ENCODE measurements around the gene RAD51C.
"Not testable (repeated sequence)": the region's sequence is repeated elsewhere in the genome, so short reads cannot be mapped to it uniquely, and the experiment has no call there.

RAD51C gene

GRCh38 chr17:58684003-58684402, 8.4 kb upstream of the RAD51C start:
- DNase-seq (ENCODE audit: low read depth in 3 of 3): no peak

- not testable (repeated sequence) for DNase-seq (ENCODE audit: low read depth in 3 of 3)
These were observed 7.9 kb upstream of the RAD51C start for GRCh38 chr17:58684462-58684861.

- DNase-seq (ENCODE audit: low read depth in 3 of 3): no peak
These were observed 5.4 kb upstream of the RAD51C start for GRCh38 chr17:58686980-58687379.

GRCh38 chr17:58688521-58688920, 3.9 kb upstream of the RAD51C start:
- DNase-seq (ENCODE audit: low read depth in 3 of 3): no peak

- DNase-seq (ENCODE audit: low read depth in 3 of 3): not testable (repeated sequence)
These were observed 2.4 kb upstream of the RAD51C start for GRCh38 chr17:58690033-58690432.

GRCh38 chr17:58691701-58692238, 632 bp upstream of the RAD51C start, which contains the start of gene TEX14:
TEX14 (minus strand) TSS chr17:58692045; CDS start chr17:58652001, 40,044 bp downstream.
- DNase-seq (ENCODE audit: low read depth in 3 of 3): no peak

- no peak for DNase-seq (ENCODE audit: low read depth in 3 of 3)
These were observed 806 bp downstream of the RAD51C start for GRCh38 chr17:58693208-58693607.

GRCh38 chr17:58693751-58694150, 1.3 kb downstream of the RAD51C start:
- no peak for DNase-seq (ENCODE audit: low read depth in 3 of 3)

GRCh38 chr17:58694302-58694701, 1.9 kb downstream of the RAD51C start:
- no peak for DNase-seq (ENCODE audit: low read depth in 3 of 3)

- DNase-seq (ENCODE audit: low read depth in 3 of 3): no peak
These were observed 2.4 kb downstream of the RAD51C start for GRCh38 chr17:58694826-58695225.

GRCh38 chr17:58699771-58700170, 7.4 kb downstream of the RAD51C start:
- no peak for DNase-seq (ENCODE audit: low read depth in 3 of 3)

- DNase-seq (ENCODE audit: low read depth in 3 of 3): no peak
These were observed 9.7 kb downstream of the RAD51C start for GRCh38 chr17:58702045-58702476.

GRCh38 chr17:58702708-58703107, 10.3 kb downstream of the RAD51C start:
- no peak for DNase-seq (ENCODE audit: low read depth in 3 of 3)

- no peak for DNase-seq (ENCODE audit: low read depth in 3 of 3)
These were observed 10.9 kb downstream of the RAD51C start for GRCh38 chr17:58703137-58703915.

GRCh38 chr17:58703916-58704286, 11.5 kb downstream of the RAD51C start:
- no peak for DNase-seq (ENCODE audit: low read depth in 3 of 3)

GRCh38 chr17:58706351-58707140, 14.1 kb downstream of the RAD51C start:
- DNase-seq (ENCODE audit: low read depth in 3 of 3): no peak

GRCh38 chr17:58710948-58711552, 18.6 kb downstream of the RAD51C start:
- DNase-seq (ENCODE audit: low read depth in 3 of 3): peak in 2 of 3 experiments; percentile 8 to 24

GRCh38 chr17:58722274-58722673, 29.9 kb downstream of the RAD51C start:
- DNase-seq (ENCODE audit: low read depth in 3 of 3): no peak

GRCh38 chr17:58722696-58723095, 30.3 kb downstream of the RAD51C start:
- DNase-seq (ENCODE audit: low read depth in 3 of 3): no peak

- DNase-seq (ENCODE audit: low read depth in 3 of 3): no peak
These were observed 36.4 kb downstream of the RAD51C start for GRCh38 chr17:58728798-58729197.

- DNase-seq (ENCODE audit: low read depth in 3 of 3): no peak
These were observed 38.5 kb downstream of the RAD51C start for GRCh38 chr17:58730937-58731336.

GRCh38 chr17:58734040-58734439, 41.6 kb downstream of the RAD51C start:
- DNase-seq (ENCODE audit: low read depth in 3 of 3): no peak

All from stimulated activated CD4-positive, alpha-beta T cell treated with anti-CD3 and anti-CD28 coated beads, TNF-alpha, amount 100 ng/mL, for 24 hours (primary cell).